ENCODE results near the gene SLC37A1.

SLC37A1 gene

GRCh38 chr21:42547001-42547905, 33.6 kb downstream of the SLC37A1 start:
- DNase-seq, result peak; percentile 99

GRCh38 chr21:42547906-42548365, 34.3 kb downstream of the SLC37A1 start:
- no peak for DNase-seq

GRCh38 chr21:42548687-42549406, 35.2 kb downstream of the SLC37A1 start:
- no peak for DNase-seq

GRCh38 chr21:42550817-42551216, 37.2 kb downstream of the SLC37A1 start:
- DNase-seq, result peak; percentile 25

- no peak for DNase-seq
These were observed 39.0 kb downstream of the SLC37A1 start for GRCh38 chr21:42552407-42553336.

GRCh38 chr21:42553435-42553834, 39.8 kb downstream of the SLC37A1 start:
- DNase-seq, result no peak

- no peak for DNase-seq
These were observed 40.8 kb downstream of the SLC37A1 start for GRCh38 chr21:42554251-42554961.

- DNase-seq, result no peak
These were observed 42.2 kb downstream of the SLC37A1 start for GRCh38 chr21:42555756-42556438.

GRCh38 chr21:42556476-42556875, 42.8 kb downstream of the SLC37A1 start:
- DNase-seq, result no peak

GRCh38 chr21:42556960-42557359, 43.3 kb downstream of the SLC37A1 start:
- DNase-seq, result no peak

- DNase-seq, result no peak
These were observed 43.8 kb downstream of the SLC37A1 start for GRCh38 chr21:42557420-42557819.

- DNase-seq, result no peak
These were observed 44.7 kb downstream of the SLC37A1 start for GRCh38 chr21:42558368-42558767.

GRCh38 chr21:42558846-42559245, 45.2 kb downstream of the SLC37A1 start:
- DNase-seq, result no peak

- DNase-seq, result no peak
These were observed 45.7 kb downstream of the SLC37A1 start for GRCh38 chr21:42559326-42559725.

- no peak for DNase-seq
These were observed 47.0 kb downstream of the SLC37A1 start for GRCh38 chr21:42560517-42561179.

GRCh38 chr21:42561762-42562650, 48.4 kb downstream of the SLC37A1 start:
- no peak for DNase-seq

- no peak for DNase-seq
These were observed 49.2 kb downstream of the SLC37A1 start for GRCh38 chr21:42562816-42563215.

GRCh38 chr21:42563261-42563660, 49.6 kb downstream of the SLC37A1 start:
- no peak for DNase-seq

- DNase-seq, result no peak
These were observed 50.0 kb downstream of the SLC37A1 start for GRCh38 chr21:42563686-42564085.

GRCh38 chr21:42564561-42564971, 50.9 kb downstream of the SLC37A1 start:
- no peak for DNase-seq

All from OCI-M1 (cell line).